ENCODE data around the gene CHRNE. TPM values are rescaled to one million over a fixed set of nuclear protein-coding genes. Genes with fewer than 3 reads are reported as not detected.

CHRNE gene
- total RNA-seq, 1 experiment from 2014 or later: 0.31 TPM

DNA sequence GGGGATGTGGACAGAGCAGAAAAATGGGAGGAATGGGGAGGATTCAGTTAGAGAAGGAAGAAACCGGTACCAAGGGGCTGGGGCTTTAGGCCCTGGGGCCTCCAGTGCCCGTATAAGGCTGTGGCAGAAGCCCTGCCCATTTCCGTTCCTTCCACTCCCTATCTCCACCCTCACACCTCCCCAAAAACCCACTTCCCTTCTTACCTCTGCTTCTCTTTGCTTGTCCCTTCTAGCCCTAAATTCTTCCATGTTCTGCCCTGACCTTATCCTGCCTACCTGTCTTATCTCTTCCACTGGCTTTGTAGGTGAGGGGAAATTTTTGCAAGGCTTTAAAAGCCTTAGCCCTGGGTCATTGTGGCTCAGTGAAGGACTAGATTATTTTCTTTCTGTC, 41.3 kb upstream of the CHRNE start:
- peak overlapping the region; percentile 83 to 92 (median 91); a peak in 5 of 7 replicates for H3K27ac Mint-ChIP-seq
- Histone ChIP-seq H3K27ac (ENCODE audit: insufficient read length, low read depth, low read length) (peak overlapping the region; percentile 5), H3K56ac (ENCODE audit: insufficient read length, low read depth, low read length) (no peak overlapping the region), H3K9ac (ENCODE audit: extremely low read depth, insufficient read length, low read length) (no peak overlapping the region), H3K79me1 (ENCODE audit: insufficient read depth, low read depth, low read length, poor library complexity, severe bottlenecking) (peaks cover 4% of the 10 kb centered on the region), H3K14ac (ENCODE audit: insufficient read depth, low read length) (no peak overlapping the region), H2BK15ac (ENCODE audit: low read depth, low read length) (no peak overlapping the region), H3K23ac (ENCODE audit: insufficient read length, low read depth, low read length) (no peak overlapping the region), H3K9me3 (ENCODE audit: control insufficient read depth, low read depth, low read length) (no peaks in the 10 kb centered on the region), H3K4ac (ENCODE audit: low read depth, low read length) (no peak overlapping the region), H2BK20ac (ENCODE audit: low read depth, low read length, poor library complexity, severe bottlenecking) (no peak overlapping the region), H2BK12ac (ENCODE audit: insufficient read length, low read depth, low read length) (no peak overlapping the region), H4K8ac (replicated peaks; ENCODE audit: insufficient read length, low read depth, low read length) (no peak overlapping the region), H2AFZ (ENCODE audit: low read length) (no peak overlapping the region), H3K18ac (ENCODE audit: insufficient read length, low read depth, low read length) (no peak overlapping the region), H4K20me1 (ENCODE audit: control insufficient read depth, insufficient read depth, insufficient read length) (peaks cover 2% of the 10 kb centered on the region), H4K91ac (ENCODE audit: insufficient read length, low read depth, low read length) (no peak overlapping the region), H4K5ac (ENCODE audit: insufficient read length, low read depth, low read length) (no peak overlapping the region), H3K79me2 (ENCODE audit: insufficient read depth, low read length) (peaks cover 15% of the 10 kb centered on the region; the same call in 1 of the 2 replicates), H2BK120ac (ENCODE audit: low read depth, low read length, poor library complexity, severe bottlenecking) (no peak overlapping the region), H2BK5ac (ENCODE audit: insufficient read length, low read length) (no peak overlapping the region), H3K27me3 (ENCODE audit: insufficient read depth, low read length) (no peaks in the 10 kb centered on the region), H3K4me1 (ENCODE audit: insufficient read depth, low read length) (no peaks in the 10 kb centered on the region), H3T11ph (ENCODE audit: low read length) (no peak overlapping the region), H3K4me2 (ENCODE audit: insufficient read depth, insufficient read length, low read length) (no peak overlapping the region), H2AK5ac (ENCODE audit: insufficient read length, low read length) (no peak overlapping the region), H3K23me2 (ENCODE audit: insufficient read length, low read depth, low read length, poor library complexity, severe bottlenecking) (peaks cover 20% of the 10 kb centered on the region)
- peaks cover 32 to 69% (median 53%) of the 10 kb centered on the region in 3 experiments for H3K36me3 Mint-ChIP-seq (ENCODE audit: insufficient read depth in 1 of 3, low read depth in 3 of 3)
- TF ChIP-seq, protein P1, sequence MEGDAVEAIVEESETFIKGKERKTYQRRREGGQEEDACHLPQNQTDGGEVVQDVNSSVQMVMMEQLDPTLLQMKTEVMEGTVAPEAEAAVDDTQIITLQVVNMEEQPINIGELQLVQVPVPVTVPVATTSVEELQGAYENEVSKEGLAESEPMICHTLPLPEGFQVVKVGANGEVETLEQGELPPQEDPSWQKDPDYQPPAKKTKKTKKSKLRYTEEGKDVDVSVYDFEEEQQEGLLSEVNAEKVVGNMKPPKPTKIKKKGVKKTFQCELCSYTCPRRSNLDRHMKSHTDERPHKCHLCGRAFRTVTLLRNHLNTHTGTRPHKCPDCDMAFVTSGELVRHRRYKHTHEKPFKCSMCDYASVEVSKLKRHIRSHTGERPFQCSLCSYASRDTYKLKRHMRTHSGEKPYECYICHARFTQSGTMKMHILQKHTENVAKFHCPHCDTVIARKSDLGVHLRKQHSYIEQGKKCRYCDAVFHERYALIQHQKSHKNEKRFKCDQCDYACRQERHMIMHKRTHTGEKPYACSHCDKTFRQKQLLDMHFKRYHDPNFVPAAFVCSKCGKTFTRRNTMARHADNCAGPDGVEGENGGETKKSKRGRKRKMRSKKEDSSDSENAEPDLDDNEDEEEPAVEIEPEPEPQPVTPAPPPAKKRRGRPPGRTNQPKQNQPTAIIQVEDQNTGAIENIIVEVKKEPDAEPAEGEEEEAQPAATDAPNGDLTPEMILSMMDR (conservative IDR thresholded peaks at IDR 0.05): no peak
- no CpG with 5 or more reads among the region's 3 CpGs for whole genome bisulfite sequencing (ENCODE audit: extremely low coverage, insufficient read length, low lambda C conversion rate)
- peaks cover 0 to 2% of the 10 kb centered on the region in 2 experiments; a peak in 2 of 5 replicates for H3K9me3 Mint-ChIP-seq
- H3K4me3 Mint-ChIP-seq: peak overlapping the region in 1 of 2 experiments; percentile 44; a peak in 2 of 5 replicates
- peak; percentile 42 for DNase-seq
- peaks cover 30 to 35% of the 10 kb centered on the region in 2 experiments for H3K4me1 Mint-ChIP-seq
- peaks cover 6% of the 10 kb centered on the region for H3K27me3 Mint-ChIP-seq (ENCODE audit: low read depth)

All from H9 (cell line).